Lower lobe of right lung (tissue), 2 donors: ENCODE measurements around the gene SLIT1. TPM values are rescaled to one million over a fixed set of nuclear protein-coding genes. Genes with fewer than 3 reads are reported as not detected.

ENCODE experiments used
- ATAC-seq, 2 donors: fragments of 200-7000 bp; cut with Tn5 transposase; one replicate each; pipeline ENCODE4 v1.9.1; 2020 to 2022; ENCODE audit warnings: mild to moderate bottlenecking in 2 of 2, moderate library complexity in 2 of 2
- DNase-seq: peaks from one replicate; pipeline ENCODE4 v3.0.0-alpha.2; 2020
- H3K27ac ChIP-seq: fragments of 200-600 bp; one replicate; pipeline ENCODE4 v1.8.0; 2022
- H3K27me3 ChIP-seq: fragments of 200-600 bp; one replicate; pipeline ENCODE4 v1.8.0; 2022; ENCODE audit warnings: low read depth
- H3K36me3 ChIP-seq: fragments of 200-600 bp; one replicate; pipeline ENCODE4 v1.8.0; 2022; ENCODE audit warnings: mild to moderate bottlenecking
- H3K4me1 ChIP-seq: fragments of 200-600 bp; one replicate; pipeline ENCODE4 v1.8.0; 2022
- H3K4me3 ChIP-seq: fragments of 200-600 bp; one replicate; pipeline ENCODE4 v1.8.0; 2022; ENCODE audit warnings: mild to moderate bottlenecking
- H3K9me3 ChIP-seq: fragments of 200-600 bp; one replicate; pipeline ENCODE4 v1.8.0; 2022
- intact Hi-C: fragments of 100-400 bp; cut with DNase I; formaldehyde crosslinking; loops from one replicate; pipeline ENCODE4 v1.11.0; 2022
- total RNA-seq: library from RNA; stranded (reverse); fragmentation: NEBNext Ultra II Directional; extraction: Animal tissue kit (Norgen Biotek cat#: 25700); gene quantifications from one replicate; pipeline ENCODE4 v1.2.1, GENCODE V29; 2021
- TF ChIP-seq, protein P1 (sequence below): fragments of 200-600 bp; IDR thresholded peaks from one replicate; pipeline ENCODE4 v1.8.0; 2022; ENCODE audit warnings: antibody characterized with exemption, mild to moderate bottlenecking
- donor health status: DM: no; HTN: yes; CAD: no; lungs with severe emphysema.

SLIT1 gene
- total RNA-seq, 1 donor from 2014 or later = 0.41 TPM

DNA sequence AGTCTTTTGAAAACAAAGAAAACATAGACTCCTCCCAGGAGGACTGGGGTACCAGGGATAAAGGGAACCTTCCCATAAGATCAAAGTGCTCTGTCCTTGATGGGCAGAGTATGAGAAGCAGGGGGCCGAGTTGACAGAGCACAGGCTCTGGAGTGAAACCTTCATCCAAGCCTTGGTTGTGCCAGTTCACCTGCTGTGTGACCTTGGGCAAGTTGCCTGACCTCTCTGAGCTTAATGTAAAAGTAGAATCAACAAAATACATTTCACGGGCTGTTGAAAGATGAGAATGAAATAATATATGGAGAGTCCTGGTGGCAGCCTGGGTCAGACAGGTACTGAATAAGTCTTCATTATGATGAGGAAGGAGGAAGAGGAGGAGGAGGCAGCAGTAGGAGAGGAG lies 69.9 kb downstream of the SLIT1 start:
- no peaks in the 10 kb centered on the region for H3K36me3 ChIP-seq
- TF ChIP-seq, protein P1, sequence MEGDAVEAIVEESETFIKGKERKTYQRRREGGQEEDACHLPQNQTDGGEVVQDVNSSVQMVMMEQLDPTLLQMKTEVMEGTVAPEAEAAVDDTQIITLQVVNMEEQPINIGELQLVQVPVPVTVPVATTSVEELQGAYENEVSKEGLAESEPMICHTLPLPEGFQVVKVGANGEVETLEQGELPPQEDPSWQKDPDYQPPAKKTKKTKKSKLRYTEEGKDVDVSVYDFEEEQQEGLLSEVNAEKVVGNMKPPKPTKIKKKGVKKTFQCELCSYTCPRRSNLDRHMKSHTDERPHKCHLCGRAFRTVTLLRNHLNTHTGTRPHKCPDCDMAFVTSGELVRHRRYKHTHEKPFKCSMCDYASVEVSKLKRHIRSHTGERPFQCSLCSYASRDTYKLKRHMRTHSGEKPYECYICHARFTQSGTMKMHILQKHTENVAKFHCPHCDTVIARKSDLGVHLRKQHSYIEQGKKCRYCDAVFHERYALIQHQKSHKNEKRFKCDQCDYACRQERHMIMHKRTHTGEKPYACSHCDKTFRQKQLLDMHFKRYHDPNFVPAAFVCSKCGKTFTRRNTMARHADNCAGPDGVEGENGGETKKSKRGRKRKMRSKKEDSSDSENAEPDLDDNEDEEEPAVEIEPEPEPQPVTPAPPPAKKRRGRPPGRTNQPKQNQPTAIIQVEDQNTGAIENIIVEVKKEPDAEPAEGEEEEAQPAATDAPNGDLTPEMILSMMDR = no peak
- no peaks in the 10 kb centered on the region for H3K4me1 ChIP-seq
- DNase-seq = no peak
- intact Hi-C loops = no loop called here
- no peak overlapping the region for H3K4me3 ChIP-seq
- no peak for ATAC-seq
- peaks cover 23% of the 10 kb centered on the region for H3K27me3 ChIP-seq
- no peaks in the 10 kb centered on the region for H3K9me3 ChIP-seq
- no peak overlapping the region for H3K27ac ChIP-seq

DNA sequence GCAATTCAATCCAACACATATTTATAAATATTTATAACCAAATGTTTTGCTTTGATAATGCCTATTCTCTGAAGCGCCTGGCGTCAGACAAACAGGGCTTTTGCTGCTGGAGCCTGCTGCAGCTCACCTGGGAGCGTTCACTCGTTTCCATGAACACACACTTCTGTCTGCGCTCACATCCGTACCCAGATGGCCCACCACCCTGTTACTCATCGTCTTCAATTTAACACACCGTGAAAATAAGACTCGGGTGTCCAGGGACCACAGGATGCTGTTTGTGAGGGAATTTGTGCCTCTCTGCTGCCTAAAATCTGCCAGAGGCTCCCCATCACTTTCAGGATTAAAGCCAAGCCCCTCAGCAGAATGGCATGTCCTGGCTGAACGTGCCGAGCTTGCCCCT lies 74.1 kb downstream of the SLIT1 start:
- no peak overlapping the region for H3K4me3 ChIP-seq
- TF ChIP-seq, protein P1 = no peak
- no peaks in the 10 kb centered on the region for H3K36me3 ChIP-seq
- DNase-seq (no peak), ATAC-seq (no peak)
- intact Hi-C loops = no loop called here
- H3K4me1 ChIP-seq = no peaks in the 10 kb centered on the region
- H3K9me3 ChIP-seq = no peaks in the 10 kb centered on the region
- no peak overlapping the region for H3K27ac ChIP-seq
- peaks cover 17% of the 10 kb centered on the region for H3K27me3 ChIP-seq

DNA sequence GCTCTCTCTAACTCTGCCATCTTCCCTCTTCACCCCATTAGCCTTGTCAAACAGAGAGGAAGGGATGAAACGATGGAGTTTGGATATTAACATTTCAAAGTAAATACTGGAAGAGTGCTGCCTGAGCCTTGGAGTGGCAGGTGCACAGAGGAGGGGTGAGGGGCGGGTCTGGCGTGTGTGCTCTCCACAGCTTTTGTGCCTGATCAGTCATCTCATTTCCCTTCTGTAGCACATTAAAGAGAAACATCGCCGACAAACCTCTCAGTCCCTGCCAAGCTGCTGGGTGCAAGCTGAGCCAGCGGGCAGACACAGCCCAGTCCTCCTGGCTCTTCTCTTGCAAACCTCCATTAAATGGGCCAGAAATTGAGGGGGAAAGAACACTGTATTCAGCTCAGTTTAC lies 76.2 kb downstream of the SLIT1 start:
- Histone ChIP-seq H3K4me3 (no peak overlapping the region), H3K36me3 (no peaks in the 10 kb centered on the region), H3K27ac (no peak overlapping the region), H3K27me3 (peaks cover 15% of the 10 kb centered on the region), H3K4me1 (no peaks in the 10 kb centered on the region), H3K9me3 (no peaks in the 10 kb centered on the region)
- TF ChIP-seq, protein P1 = no peak
- intact Hi-C loops = no loop called here
- no peak for ATAC-seq
- DNase-seq = no peak

DNA sequence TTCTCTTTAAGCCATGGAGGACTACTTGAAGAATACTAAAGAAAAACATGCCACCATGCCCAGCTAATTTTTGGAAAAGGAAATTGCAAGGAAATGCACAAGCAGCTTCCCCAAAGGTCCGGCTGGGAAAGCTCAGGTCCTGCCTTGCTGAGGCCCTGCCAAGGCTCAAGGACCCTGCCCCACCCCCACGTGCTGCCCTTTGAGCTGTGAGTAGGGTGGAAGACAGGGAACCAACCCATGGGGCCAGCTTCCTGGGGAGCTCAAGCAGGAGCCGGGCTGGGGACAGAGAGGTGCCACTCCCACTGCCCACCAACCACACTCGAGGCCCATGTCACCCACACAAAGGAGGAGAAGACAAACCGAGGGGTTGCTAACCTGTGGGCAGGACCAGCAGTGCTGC lies 78.2 kb downstream of the SLIT1 start:
- TF ChIP-seq, protein P1 = no peak
- Histone ChIP-seq H3K4me1 (no peaks in the 10 kb centered on the region), H3K27me3 (peaks cover 8% of the 10 kb centered on the region), H3K36me3 (no peaks in the 10 kb centered on the region), H3K4me3 (no peak overlapping the region), H3K9me3 (no peaks in the 10 kb centered on the region), H3K27ac (no peak overlapping the region)
- ATAC-seq (no peak), DNase-seq (no peak)
- intact Hi-C loops = no loop called here

DNA sequence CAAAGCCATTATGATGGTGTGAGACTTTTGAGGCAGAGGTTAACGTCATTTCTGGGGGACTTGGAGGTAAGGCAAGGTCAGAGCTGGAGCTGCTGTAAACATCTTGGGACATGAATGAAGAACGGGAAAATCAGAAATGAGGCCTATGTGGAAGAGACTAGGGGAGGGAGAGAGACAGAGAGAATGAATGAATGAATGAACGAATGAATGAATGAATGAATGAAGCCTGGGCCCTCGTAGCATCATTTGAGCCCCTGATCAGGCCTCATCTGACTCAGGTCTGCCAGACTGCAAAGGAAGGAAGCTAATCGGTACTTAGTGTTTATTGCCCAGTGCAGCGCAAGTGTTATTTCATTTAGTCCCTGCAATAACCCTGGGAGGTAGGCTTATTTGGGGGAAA lies 79.6 kb downstream of the SLIT1 start:
- Histone ChIP-seq H3K27me3 (peaks cover 8% of the 10 kb centered on the region), H3K27ac (no peak overlapping the region)

More for the DNA sequence above, 79.6 kb downstream of the SLIT1 start:
- ATAC-seq (no peak), DNase-seq (no peak)
- Histone ChIP-seq H3K4me1 (no peaks in the 10 kb centered on the region), H3K9me3 (no peaks in the 10 kb centered on the region), H3K36me3 (no peaks in the 10 kb centered on the region), H3K4me3 (no peak overlapping the region)
- TF ChIP-seq, protein P1 = no peak
- intact Hi-C loops = no loop called here
